Measurements from ENCODE around the gene COL23A1. TPM values are rescaled to one million over a fixed set of nuclear protein-coding genes. Genes with fewer than 3 reads are reported as not detected.

The COL23A1 gene
- total RNA-seq, 2 experiments from 2014 or later: 0.11 TPM; not detected in 1

DNA sequence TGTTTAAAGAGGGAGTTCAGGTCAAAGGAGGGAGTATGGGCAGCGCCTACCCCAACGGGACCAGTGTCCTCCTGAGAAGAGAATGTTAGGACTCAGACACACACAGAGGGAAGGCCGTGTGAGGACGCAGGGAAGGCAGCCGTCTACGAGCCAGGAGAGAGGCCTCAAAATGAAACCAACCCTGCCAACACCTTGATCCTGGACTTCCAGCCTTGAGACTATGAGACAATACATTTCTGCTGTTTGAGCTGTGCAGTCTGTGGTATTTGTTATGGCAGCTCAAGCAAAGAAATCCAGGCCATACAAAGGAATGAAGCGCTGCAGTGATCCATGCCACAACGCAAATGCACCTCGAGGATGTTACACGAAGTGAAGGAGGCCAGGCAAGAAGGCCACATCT lies 97.9 kb downstream of the COL23A1 start:
- ATAC-seq (no peak), DNase-seq (no peak)
- Mint-ChIP-seq H3K27ac (no peak overlapping the region), H3K9me3 (no peaks in the 10 kb centered on the region), H3K4me3 (no peak overlapping the region), H3K4me1 (ENCODE audit: low read depth) (no peaks in the 10 kb centered on the region), H3K36me3 (ENCODE audit: low read depth) (no peaks in the 10 kb centered on the region), H3K27me3 (peaks cover 1% of the 10 kb centered on the region)
- CTCF ChIA-PET: no interaction called here
- TF ChIP-seq, protein P1, sequence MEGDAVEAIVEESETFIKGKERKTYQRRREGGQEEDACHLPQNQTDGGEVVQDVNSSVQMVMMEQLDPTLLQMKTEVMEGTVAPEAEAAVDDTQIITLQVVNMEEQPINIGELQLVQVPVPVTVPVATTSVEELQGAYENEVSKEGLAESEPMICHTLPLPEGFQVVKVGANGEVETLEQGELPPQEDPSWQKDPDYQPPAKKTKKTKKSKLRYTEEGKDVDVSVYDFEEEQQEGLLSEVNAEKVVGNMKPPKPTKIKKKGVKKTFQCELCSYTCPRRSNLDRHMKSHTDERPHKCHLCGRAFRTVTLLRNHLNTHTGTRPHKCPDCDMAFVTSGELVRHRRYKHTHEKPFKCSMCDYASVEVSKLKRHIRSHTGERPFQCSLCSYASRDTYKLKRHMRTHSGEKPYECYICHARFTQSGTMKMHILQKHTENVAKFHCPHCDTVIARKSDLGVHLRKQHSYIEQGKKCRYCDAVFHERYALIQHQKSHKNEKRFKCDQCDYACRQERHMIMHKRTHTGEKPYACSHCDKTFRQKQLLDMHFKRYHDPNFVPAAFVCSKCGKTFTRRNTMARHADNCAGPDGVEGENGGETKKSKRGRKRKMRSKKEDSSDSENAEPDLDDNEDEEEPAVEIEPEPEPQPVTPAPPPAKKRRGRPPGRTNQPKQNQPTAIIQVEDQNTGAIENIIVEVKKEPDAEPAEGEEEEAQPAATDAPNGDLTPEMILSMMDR (IDR thresholded peaks at IDR 0.05): no peak
- POLR2A ChIA-PET: no interaction called here
- intact Hi-C loops (cut with micrococcal nuclease): no loop called here

DNA sequence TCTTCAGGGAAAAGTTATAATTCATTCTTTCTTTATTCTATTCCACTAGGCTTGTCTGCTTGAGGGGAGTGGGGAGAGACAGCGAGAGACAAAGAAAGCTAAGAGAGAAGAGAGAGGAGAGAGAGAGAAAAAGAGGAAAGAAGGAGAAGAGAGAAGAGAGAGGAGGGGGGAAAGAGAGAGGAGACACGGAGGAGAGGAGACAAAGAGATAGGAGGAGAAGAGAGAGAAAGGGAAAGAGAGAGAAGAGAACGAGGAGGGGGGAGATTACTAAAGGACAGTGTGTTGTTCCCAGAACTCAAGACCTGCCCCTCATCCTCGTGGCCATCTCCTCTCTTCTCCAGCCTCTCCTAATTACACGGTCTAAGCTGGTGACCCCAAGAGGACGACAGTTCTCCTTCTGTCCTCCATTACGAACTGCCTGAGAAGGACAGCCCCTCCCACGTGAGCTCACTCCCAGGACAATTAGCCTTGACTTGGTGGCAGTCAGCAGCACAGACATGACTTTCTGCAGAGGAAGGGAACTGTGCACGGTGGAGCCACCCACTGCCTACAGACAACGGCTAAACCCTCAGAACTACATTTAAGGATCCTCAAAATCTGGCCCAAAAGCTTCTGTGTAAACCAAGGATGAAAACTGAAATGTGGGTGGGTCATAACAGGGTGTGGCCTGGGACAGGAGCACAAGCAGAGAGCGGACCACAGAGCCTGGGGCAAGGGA lies 99.1 kb downstream of the COL23A1 start:
- H3K9me3 Mint-ChIP-seq: no peaks in the 10 kb centered on the region
- ChIA-PET POLR2A (interaction anchor here (0.6 kb wide), 1 partner anchor 40 kb away, joined by 4 read pairs; no protein-coding TSS in a partner anchor), CTCF (interaction anchor here (1.4 to 1.7 kb wide), 2 partner anchors 10 to 30 kb away, joined by 4 to 8 read pairs; no protein-coding TSS in a partner anchor)
- DNase-seq (no peak), ATAC-seq (no peak)
- H3K4me3 Mint-ChIP-seq: no peak overlapping the region
- H3K27me3 Mint-ChIP-seq: peaks cover 1% of the 10 kb centered on the region
- no peaks in the 10 kb centered on the region for H3K4me1 Mint-ChIP-seq (ENCODE audit: low read depth)
- TF ChIP-seq, protein P1 (IDR thresholded peaks at IDR 0.05): no peak
- no peak overlapping the region for H3K27ac Mint-ChIP-seq
- H3K36me3 Mint-ChIP-seq (ENCODE audit: low read depth): no peaks in the 10 kb centered on the region
- intact Hi-C loops (cut with micrococcal nuclease): no loop called here

DNA sequence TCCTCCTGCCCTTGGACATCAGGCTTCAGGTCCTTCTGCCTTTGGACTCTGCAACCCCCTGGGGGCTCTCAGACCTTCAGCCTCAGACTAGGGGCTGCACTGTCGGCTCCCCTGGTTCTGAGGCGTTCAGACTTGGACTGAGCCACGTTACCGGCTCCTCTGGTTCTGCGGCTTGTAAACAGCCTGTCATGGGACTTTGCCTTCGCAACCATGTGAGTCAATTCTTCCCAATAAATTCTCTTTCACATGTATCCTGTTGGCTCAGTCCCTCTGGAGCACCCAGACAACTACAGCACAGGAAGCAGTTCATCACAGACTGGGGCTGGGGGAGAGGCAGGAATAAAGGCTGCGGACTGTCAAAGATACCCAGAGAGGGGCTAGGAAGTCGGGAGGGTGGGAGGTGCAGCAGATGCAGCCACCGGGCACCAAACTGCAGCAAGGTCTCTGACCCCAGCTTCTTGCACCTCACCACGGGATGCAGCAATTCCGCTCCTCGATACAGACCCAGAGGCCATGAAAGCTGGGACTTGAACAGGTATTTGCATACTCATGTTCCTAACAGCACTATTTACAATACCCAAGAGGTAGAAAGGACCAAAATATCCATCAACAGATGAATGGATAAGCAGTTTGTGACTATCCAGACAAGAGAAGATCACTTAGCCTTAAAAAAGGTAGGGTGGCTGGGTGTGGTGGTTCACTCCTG lies 100.8 kb downstream of the COL23A1 start:
- ChIA-PET POLR2A (no interaction called here), CTCF (interaction anchor here (1.7 kb wide), 1 partner anchor 8 kb away, joined by 8 read pairs; no protein-coding TSS in a partner anchor)
- no peaks in the 10 kb centered on the region for H3K36me3 Mint-ChIP-seq (ENCODE audit: low read depth)
- peaks cover 1% of the 10 kb centered on the region for H3K27me3 Mint-ChIP-seq
- TF ChIP-seq, protein P1 (IDR thresholded peaks at IDR 0.05): no peak
- no peak overlapping the region for H3K27ac Mint-ChIP-seq
- no peaks in the 10 kb centered on the region for H3K9me3 Mint-ChIP-seq
- no peak overlapping the region for H3K4me3 Mint-ChIP-seq
- intact Hi-C loops (cut with micrococcal nuclease): no loop called here
- no peaks in the 10 kb centered on the region for H3K4me1 Mint-ChIP-seq (ENCODE audit: low read depth)
- ATAC-seq: no peak
- DNase-seq: no peak

DNA sequence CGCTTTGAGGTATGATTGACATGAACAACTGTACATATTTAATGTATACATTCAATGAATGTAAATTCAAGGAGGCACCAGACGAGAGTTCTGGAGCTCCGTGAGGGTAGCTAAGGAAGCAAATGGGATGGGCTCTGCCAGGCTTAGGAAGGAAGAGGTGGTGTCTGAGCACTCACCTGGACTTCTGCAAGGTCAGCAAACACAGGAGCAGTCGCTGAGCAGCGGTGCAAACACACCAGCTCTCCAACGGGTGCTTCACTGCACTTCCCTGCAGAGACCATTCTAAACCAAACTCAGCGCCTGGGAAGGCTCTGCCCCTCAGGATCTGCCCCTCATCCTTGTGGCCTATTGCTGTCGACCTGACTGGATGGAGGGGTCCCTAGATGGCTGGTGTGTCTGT lies 101.5 kb downstream of the COL23A1 start:
- H3K27ac Mint-ChIP-seq: no peak overlapping the region
- intact Hi-C loops (cut with micrococcal nuclease): no loop called here
- peaks cover 1% of the 10 kb centered on the region for H3K27me3 Mint-ChIP-seq
- no peak overlapping the region for H3K4me3 Mint-ChIP-seq
- TF ChIP-seq, protein P1 (IDR thresholded peaks at IDR 0.05): no peak
- DNase-seq (no peak), ATAC-seq (no peak)
- CTCF ChIA-PET: no interaction called here
- peaks cover 1% of the 10 kb centered on the region for H3K36me3 Mint-ChIP-seq (ENCODE audit: low read depth)
- POLR2A ChIA-PET: no interaction called here
- peaks cover under 1% of the 10 kb centered on the region for H3K9me3 Mint-ChIP-seq
- peaks cover 3% of the 10 kb centered on the region for H3K4me1 Mint-ChIP-seq (ENCODE audit: low read depth)
